Ammon's horn (tissue), 1 donor: ENCODE measurements around the gene LHFPL4.
"Not testable (repeated sequence)": the region's sequence is repeated elsewhere in the genome, so short reads cannot be mapped to it uniquely, and the experiment has no call there.

Source experiments
- DNase-seq: peaks from one replicate; pipeline ENCODE4 v3.0.0-alpha.2; 2016; ENCODE audit warnings: low spot score

LHFPL4 gene

DNA sequence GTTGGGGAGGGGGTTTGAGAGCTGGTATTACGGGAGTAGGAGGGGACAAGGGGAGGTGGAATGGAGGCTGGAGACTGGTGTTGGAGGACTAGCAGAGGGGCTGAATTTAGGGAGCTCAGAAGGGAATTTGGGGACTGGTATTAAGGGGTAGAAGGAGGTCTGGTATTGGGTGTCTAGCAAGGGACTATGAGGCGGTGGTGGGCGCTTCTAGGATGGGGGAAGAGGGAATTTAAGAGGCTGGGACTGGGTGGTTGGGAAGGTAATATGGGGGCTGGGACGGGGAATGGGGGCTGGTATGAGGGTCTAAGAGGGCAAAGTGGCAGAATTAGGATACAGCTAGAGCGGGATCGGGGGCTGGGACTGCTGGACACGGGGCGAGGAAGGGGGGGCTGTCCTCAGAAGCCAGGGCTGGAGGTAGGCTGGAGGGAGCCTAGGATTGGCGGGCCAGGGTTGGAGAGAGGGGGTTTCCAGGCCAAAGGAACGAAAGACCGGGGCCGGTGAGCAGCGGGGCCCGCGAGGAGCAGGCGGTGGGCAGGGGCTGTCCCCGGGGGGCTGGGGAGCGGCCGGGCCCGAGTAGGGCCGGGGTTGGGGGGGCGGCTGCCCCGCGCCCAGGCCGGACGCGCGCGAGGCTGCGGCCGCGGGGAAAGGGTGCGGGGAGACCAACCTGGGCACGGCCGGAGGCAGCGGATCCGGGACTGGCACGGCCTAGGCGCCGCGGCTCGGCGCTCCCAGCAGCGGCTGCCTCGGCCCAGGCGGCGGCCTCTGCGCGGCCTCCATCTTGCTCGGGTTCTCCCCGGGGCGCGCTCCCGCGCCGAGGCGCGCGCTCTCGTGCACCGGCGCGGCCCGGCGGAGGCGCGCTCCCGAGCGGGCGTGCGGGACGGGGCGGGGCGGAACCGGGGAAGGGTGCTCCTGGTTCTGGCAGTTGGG lies at the start of gene LHFPL4:
TSS of gene LHFPL4 (minus strand) at position 802 of the 927 bp plus-strand sequence. CDS start 1,143 bp downstream, outside the sequence.
- DNase-seq = peak; percentile 15

GRCh38 chr3:9602620-9603019 lies 49.0 kb upstream of the LHFPL4 start:
- DNase-seq = no peak

- DNase-seq = not testable (repeated sequence)
Observed at GRCh38 chr3:9601006-9601581, 47.5 kb upstream of the LHFPL4 start.

- peak; percentile 5 for DNase-seq
Observed at GRCh38 chr3:9600597-9600996, 47.0 kb upstream of the LHFPL4 start.

DNA sequence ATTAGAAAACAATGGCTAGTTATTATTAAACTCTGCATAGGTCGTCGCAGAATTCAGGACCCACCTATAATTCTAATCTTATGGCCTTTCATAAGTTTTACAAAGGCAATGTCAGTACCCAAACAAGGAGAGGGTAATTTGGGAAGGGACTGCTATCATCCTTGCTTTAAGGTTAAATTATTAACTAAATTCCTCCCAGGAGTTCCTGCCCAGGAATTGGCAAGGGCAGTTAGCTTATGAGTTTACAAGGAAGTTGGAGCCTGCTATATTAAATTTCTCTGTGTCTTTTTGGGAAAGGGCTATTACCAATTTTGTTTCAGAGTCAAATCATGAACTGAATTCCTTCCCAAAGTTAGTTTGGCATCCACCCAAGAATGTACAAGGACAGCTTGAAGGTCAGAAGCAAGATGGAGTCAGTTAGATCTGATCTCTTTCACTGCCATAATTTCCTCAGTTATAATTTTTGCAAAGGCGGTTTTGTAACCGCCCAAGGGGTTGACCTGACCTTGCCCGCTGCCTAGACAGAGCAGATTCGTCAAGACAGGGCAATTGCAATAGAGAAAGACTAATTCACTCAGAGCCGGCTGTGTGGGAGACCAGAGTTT lies 45.3 kb upstream of the LHFPL4 start:
- DNase-seq = no peak

DNA sequence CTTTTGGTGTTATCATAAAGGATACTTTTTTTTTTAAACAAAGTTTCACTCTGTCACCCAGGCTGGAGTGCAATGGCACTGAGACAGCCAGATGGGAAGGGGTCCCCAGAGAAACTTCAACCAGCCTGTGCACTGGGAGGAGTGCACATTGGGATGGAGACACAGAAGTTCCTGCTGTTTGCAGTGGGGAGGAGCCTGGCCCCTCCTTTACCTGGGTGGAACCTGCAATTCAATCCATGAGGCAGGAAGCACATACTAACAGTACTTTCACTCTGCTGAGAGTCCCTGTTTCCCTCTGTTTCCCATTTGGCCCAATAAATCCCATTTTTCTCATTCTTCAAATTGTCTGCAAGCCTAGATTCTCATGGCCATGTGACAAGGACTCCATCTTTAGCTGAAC lies 42.3 kb upstream of the LHFPL4 start:
- DNase-seq = no peak

DNA sequence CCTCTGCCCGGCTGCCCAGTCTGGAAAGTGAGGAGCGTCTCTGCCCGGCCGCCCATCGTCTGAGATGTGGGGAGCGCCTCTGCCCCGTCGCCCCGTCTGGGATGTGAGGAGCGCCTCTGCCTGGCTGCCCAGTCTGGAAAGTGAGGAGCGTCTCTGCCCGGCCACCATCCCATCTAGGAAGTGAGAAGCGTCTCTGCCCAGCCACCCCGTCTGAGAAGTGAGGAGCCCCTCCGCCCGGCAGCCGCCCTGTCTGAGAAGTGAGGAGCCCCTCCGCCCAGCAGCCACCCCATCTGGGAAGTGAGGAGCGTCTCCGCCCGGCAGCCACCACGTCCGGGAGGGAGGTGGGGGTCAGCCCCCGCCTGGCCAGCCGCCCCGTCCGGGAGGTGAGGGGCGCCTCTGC lies 38.2 kb upstream of the LHFPL4 start:
- DNase-seq = not testable (repeated sequence)

GRCh38 chr3:9590282-9590791 lies 36.7 kb upstream of the LHFPL4 start:
- no peak for DNase-seq

- no peak for DNase-seq
Observed at GRCh38 chr3:9583792-9584191, 30.2 kb upstream of the LHFPL4 start.

- DNase-seq = no peak
Observed at GRCh38 chr3:9583371-9583770, 29.7 kb upstream of the LHFPL4 start.

DNA sequence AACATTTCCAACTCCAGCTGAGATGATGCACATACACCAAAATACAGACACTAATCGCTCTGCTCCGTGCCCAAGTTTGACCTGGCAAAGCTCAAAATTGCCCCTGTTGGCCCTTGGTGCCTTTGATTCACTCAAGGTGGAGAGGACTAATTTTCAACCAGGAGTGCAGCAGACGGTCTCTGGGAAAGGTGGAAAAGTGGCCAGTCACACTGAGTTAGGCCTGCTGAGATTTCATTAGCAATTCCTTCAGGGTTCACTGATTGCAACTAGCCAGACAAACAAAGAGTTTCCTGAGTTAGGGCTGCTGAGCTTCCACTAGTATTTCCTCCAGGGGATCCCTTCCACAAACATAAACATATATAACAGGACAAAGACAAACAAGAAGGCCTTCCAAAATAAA lies 28.7 kb upstream of the LHFPL4 start:
- DNase-seq = no peak

DNA sequence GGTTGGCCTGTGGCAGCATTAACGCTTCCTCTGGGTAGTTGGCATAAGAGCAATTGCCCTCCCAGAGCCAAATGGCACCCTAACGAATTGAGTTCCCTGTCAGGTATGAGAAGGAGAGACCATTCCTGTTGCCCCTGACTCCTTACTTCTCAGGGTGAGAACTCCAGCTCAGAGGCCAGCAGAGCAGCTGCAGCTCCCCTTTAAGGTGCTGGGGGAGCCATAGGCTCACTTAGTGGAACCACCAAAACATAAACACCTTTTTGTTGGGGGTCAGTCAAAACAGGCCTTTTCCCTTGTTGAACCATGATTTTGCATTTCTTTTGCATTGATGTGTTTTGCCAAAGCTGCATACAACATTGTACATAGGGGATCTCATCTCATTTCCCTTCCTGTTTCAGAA lies 28.1 kb upstream of the LHFPL4 start:
- no peak for DNase-seq

DNA sequence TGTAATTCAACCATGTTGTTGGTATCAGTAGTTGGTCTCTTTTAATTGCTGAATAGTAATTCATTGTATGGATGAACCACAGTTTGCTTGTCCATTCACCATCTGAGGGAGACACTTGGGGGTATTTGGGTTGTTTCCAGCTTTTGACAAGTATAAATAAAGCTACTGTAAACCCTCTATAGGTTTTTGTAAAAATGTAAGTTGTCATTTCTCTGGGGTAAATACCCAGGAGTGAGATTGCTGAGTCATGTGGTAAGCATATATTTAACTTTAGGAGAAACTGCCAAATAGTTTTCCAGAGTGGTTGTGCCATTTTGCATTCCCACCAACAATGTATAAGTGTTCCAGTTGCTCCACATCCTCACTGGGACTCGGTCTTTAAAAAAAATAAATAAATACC lies 15.4 kb upstream of the LHFPL4 start:
- no peak for DNase-seq

- DNase-seq = no peak
Observed at GRCh38 chr3:9565316-9565715, 11.7 kb upstream of the LHFPL4 start.

DNA sequence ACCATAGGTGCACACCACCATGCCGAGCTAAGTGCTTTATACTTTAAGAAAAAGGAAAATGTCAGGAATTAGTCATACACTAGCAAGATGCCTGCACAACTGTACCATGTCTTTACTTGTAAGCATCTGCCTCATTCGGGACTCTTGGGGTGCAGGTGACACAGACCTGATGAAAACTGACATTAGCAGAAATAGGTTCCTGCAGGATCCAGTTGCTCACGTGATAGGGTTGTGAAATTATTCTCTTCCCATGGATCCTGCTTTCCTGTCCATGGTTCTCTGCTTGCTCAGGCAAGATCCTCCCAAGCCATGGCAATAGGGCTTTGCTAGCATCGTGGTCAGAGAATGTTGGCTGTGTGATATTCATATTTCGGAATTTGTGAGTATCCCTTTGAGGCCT lies 10.2 kb upstream of the LHFPL4 start:
- no peak for DNase-seq

GRCh38 chr3:9560056-9560455 lies 6.4 kb upstream of the LHFPL4 start:
- DNase-seq = not testable (repeated sequence)

GRCh38 chr3:9553948-9554513 lies 409 bp upstream of the LHFPL4 start:
- DNase-seq = no peak

DNA sequence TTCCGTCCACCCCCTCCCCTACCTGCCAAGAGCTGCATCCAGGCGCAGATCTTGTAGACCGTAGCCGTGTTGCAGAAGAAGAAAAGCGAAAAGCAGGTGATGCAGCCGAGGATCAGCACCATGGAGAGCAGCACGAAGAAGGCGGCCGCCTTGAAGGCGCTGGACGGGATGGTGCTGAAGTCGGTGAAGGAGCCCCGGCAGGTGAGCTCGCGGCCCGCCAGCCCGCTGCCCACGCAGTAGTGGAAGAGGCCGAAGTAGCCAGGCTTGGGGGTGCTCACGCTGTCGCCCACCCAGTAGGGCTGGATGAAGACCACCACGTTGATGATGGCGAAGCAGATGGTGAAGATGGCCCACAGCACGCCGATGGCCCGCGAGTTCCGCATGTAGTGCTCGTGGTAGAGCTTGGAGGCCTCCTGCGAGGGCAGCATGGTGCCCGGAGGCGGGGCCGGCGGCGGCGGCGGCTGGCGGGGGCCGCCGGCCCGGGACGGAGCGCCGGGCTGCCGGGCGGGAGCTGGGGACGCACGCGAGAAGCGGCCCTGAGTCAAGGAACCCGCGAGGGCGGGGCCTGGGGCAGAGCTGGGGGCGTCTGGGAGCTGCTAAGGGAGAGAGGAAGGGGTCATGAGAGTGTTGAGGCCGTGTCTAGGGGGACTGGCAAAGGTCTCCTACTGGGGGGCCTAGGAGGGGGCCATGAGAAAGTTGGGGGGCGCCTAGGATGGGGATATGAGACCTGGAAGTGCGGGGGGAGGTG lies 1.2 kb downstream of the LHFPL4 start:
- no peak for DNase-seq

DNA sequence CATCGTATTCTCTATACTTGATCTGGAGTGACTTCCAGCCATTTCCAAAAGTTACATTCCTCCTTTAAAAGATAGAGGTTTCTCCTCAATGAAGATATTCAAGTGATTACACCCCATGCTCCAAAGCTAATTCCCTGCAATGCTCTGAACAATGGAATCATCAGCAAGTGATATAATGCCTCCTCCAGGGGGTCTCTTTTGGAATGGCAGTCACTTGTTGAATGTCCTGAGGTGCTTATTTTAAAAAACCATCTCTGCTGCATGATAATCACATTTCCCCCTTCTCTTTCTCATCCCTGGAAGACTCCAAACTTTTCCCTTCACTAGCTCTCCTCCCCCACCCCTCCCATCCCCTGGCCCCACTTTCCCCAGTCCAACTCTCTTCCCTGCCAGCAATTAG lies 2.6 kb downstream of the LHFPL4 start:
- DNase-seq = no peak

DNA sequence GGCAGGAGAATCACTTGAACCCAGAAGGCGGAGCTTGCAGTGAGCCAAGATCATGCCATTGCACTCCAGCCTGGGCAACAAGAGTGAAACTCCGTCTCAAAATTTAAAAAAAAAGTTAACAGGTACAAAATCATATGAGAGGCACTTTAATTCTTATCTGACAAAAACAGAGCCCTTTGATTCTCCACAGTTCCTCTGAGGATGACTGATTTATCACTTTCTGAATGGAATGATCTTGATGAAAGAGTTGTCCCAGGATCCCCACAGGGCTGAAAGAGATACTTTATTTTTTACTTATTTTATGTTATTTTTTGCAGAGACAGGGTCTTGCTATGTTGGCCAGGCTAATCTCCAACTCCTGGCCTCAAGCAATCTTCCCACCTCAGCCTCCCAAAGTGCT lies 4.0 kb downstream of the LHFPL4 start:
- no peak for DNase-seq

DNA sequence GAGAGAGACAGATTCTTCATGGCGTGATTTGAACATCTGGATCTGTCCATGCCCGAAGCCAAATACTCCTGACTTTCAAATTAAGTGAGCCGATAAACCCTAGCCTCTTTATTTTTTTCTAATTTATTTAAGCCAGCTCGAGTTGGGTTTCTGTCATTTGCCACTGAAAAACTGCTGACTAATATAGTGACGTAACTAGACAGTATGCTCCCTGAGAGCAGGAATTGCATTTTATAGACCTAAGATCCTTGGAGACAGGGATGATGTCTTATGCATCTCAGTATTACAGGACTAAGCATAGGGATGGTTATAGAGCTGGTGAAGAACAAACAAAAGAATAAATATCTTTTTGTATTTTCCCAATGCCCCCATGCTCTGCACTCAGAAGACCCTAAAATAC lies 4.6 kb downstream of the LHFPL4 start:
- no peak for DNase-seq

- no peak for DNase-seq
Observed at GRCh38 chr3:9542182-9542581, 11.4 kb downstream of the LHFPL4 start.
